ENCODE data around the gene ANKRD52. TPM values are rescaled to one million over a fixed set of nuclear protein-coding genes. Genes with fewer than 3 reads are reported as not detected.

ANKRD52 gene
- total RNA-seq, 2 experiments from 2014 or later: 23.9 to 30.8 TPM

DNA sequence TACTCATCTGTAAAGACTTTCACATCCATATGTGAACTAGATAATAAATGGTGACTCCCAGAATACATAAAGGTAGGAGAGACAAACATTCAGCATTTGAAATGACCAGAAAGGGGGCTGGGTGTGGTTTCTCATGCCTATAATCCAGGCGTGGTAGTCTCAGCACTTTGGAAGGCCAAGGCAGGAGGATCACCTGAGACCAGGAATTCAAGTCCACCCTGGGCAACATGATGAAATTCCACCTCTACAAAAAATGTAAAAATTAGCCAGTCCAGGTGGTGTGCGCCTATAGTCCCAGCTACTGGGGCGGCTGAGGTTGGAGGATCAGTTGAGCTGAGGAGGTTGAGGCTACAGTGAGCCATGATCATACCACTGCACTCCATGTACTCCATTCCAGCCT is 46.1 kb upstream of the ANKRD52 start:
- peaks cover 23% of the 10 kb centered on the region for H3K4me1 ChIP-seq (ENCODE audit: insufficient read depth, low read length)
- Mint-ChIP-seq H3K4me3 (no peak overlapping the region), H3K36me3 (ENCODE audit: low read depth) (peaks cover 39% of the 10 kb centered on the region), H3K4me1 (ENCODE audit: low read depth) (peaks cover 31% of the 10 kb centered on the region), H3K9me3 (no peaks in the 10 kb centered on the region), H3K27me3 (no peaks in the 10 kb centered on the region), H3K27ac (no peak overlapping the region)
- H3K9me3 ChIP-seq (ENCODE audit: control insufficient read depth in 1 of 2, insufficient read depth in 1 of 2, low read length in 2 of 2): no peaks in the 10 kb centered on the region
- H3K27ac ChIP-seq (ENCODE audit: low read depth in 1 of 2, low read length in 2 of 2): no peak overlapping the region
- no peak for ATAC-seq (ENCODE audit: poor library complexity)
- DNase-seq: no peak
- no peaks in the 10 kb centered on the region for H3K27me3 ChIP-seq (ENCODE audit: control insufficient read depth in 1 of 2, insufficient read depth in 2 of 2, low read length in 2 of 2)
- TF ChIP-seq CTCF (IDR thresholded peaks at IDR 0.05): no peak
- intact Hi-C loops (cut with DNase I, micrococcal nuclease): no loop called here
- ChIA-PET CTCF (no interaction called here), POLR2A (no interaction called here)
- peaks cover 21% of the 10 kb centered on the region for H3K36me3 ChIP-seq (ENCODE audit: insufficient read depth, low read length)
- no peak overlapping the region for H3K4me3 ChIP-seq (ENCODE audit: low read length)

GRCh38 chr12:56300644-56301464 is 42.7 kb upstream of the ANKRD52 start:
- peak overlapping the region; percentile 72 for H3K4me3 ChIP-seq (ENCODE audit: low read length)
- TF ChIP-seq CTCF (IDR thresholded peaks at IDR 0.05): no peak

GRCh38 chr12:56299853-56300643 is 41.9 kb upstream of the ANKRD52 start, which contains the start of gene CS:
TSS of gene CS (minus strand) at chr12:56300330. CDS start at chr12:56300201, 129 bp downstream.
- peaks cover 19% of the 10 kb centered on the region for H3K36me3 ChIP-seq (ENCODE audit: insufficient read depth, low read length)
- no peaks in the 10 kb centered on the region for H3K27me3 Mint-ChIP-seq
- no peak for TF ChIP-seq CTCF (IDR thresholded peaks at IDR 0.05)
- H3K4me3 Mint-ChIP-seq: peak within 1 kb of the TSS; percentile 98
- peak within 1 kb of the TSS; percentile 91 to 96 for H3K27ac ChIP-seq (ENCODE audit: low read depth in 1 of 2, low read length in 2 of 2)
- H3K4me1 ChIP-seq (ENCODE audit: insufficient read depth, low read length): peaks cover 56% of the 10 kb centered on the region
- peak; percentile 91 for ATAC-seq (ENCODE audit: poor library complexity)
- intact Hi-C loops (cut with DNase I, micrococcal nuclease): loop anchor here (1.0 to 2.0 kb wide), 7 partner anchors 33 to 173 kb away; partner anchors contain the start of genes COQ10A (in 2 of the 2), ANKRD52 (in 1 of the 2) and STAT2 (in 1 of the 2)
- CTCF ChIA-PET: interaction anchor here (0.6 to 4.5 kb wide), 10 partner anchors 9 to 260 kb away, joined by 3 to 20 read pairs (median 3); partner anchors contain the start of genes ANKRD52, CNPY2, SMARCC2 and ZC3H10
- POLR2A ChIA-PET: interaction anchor here (0.6 to 3.6 kb wide), 18 partner anchors 9 to 483 kb away, joined by 3 to 31 read pairs (median 4); partner anchors contain the start of genes ANKRD52, CNPY2, COQ10A and ORMDL2
- peak; percentile 95 to 99 (median 98) for DNase-seq
- H3K36me3 Mint-ChIP-seq (ENCODE audit: low read depth): peaks cover 51% of the 10 kb centered on the region
- H3K27me3 ChIP-seq (ENCODE audit: control insufficient read depth in 1 of 2, insufficient read depth in 2 of 2, low read length in 2 of 2): no peaks in the 10 kb centered on the region
- H3K27ac Mint-ChIP-seq: peak within 1 kb of the TSS; percentile 97
- peak within 1 kb of the TSS; percentile 72 for H3K4me3 ChIP-seq (ENCODE audit: low read length)
- H3K9me3 Mint-ChIP-seq: no peaks in the 10 kb centered on the region
- H3K9me3 ChIP-seq (ENCODE audit: control insufficient read depth in 1 of 2, insufficient read depth in 1 of 2, low read length in 2 of 2): no peaks in the 10 kb centered on the region
- H3K4me1 Mint-ChIP-seq (ENCODE audit: low read depth): peaks cover 68% of the 10 kb centered on the region

More at GRCh38 chr12:56300644-56301464, 42.7 kb upstream of the ANKRD52 start:
- POLR2A ChIA-PET: interaction anchor here (0.9 to 3.6 kb wide), 5 partner anchors 9 to 111 kb away, joined by 3 to 31 read pairs (median 5); partner anchors contain the start of genes CNPY2, COQ10A, RNF41 and SMARCC2
- Mint-ChIP-seq H3K27ac (peak overlapping the region; percentile 97), H3K9me3 (no peaks in the 10 kb centered on the region), H3K4me1 (ENCODE audit: low read depth) (peaks cover 64% of the 10 kb centered on the region), H3K4me3 (peak overlapping the region; percentile 98), H3K27me3 (no peaks in the 10 kb centered on the region), H3K36me3 (ENCODE audit: low read depth) (peaks cover 50% of the 10 kb centered on the region)
- H3K27me3 ChIP-seq (ENCODE audit: control insufficient read depth in 1 of 2, insufficient read depth in 2 of 2, low read length in 2 of 2): no peaks in the 10 kb centered on the region
- CTCF ChIA-PET: interaction anchor here (0.8 to 4.5 kb wide), 4 partner anchors 10 to 182 kb away, joined by 3 to 20 read pairs (median 4); partner anchors contain the start of genes ANKRD52 and ZC3H10
- peaks cover 56% of the 10 kb centered on the region for H3K4me1 ChIP-seq (ENCODE audit: insufficient read depth, low read length)
- intact Hi-C loops (cut with DNase I, micrococcal nuclease): loop anchor here in 1 of 2 experiments (1.0 to 2.0 kb wide), 4 partner anchors 34 to 174 kb away; partner anchors contain the start of genes COQ10A and STAT2
- no peak for DNase-seq
- peaks cover 23% of the 10 kb centered on the region for H3K36me3 ChIP-seq (ENCODE audit: insufficient read depth, low read length)
- no peaks in the 10 kb centered on the region for H3K9me3 ChIP-seq (ENCODE audit: control insufficient read depth in 1 of 2, insufficient read depth in 1 of 2, low read length in 2 of 2)
- peak overlapping the region; percentile 91 to 96 for H3K27ac ChIP-seq (ENCODE audit: low read depth in 1 of 2, low read length in 2 of 2)
- ATAC-seq (ENCODE audit: poor library complexity): no peak
